ENCODE data around the gene PIGN. TPM values are rescaled to one million over a fixed set of nuclear protein-coding genes. Genes with fewer than 3 reads are reported as not detected.

Gene PIGN
- polyA plus RNA-seq, 1 experiment = 33.7 TPM

DNA sequence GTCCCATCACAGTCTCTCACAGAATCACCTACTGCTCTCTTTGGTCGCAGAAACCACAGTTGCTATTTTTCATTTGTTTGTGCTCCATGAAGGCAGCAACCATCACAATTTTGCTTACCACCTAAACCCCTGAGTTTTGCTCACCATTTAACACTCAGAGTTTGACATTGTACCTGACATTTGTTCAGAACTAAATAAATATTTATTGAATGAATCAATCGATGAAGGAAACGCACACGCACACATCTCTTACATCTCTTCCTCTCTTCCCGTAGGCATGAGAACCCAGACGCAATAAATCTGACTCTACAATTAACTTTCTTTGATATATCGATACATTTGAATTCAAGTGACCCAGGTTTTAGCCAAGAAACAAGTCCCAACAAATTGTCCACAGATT is 188.5 kb downstream of the PIGN start:
- H3K4me3 ChIP-seq (ENCODE audit: low read depth, low read length) = no peak overlapping the region
- TF ChIP-seq, protein P1, sequence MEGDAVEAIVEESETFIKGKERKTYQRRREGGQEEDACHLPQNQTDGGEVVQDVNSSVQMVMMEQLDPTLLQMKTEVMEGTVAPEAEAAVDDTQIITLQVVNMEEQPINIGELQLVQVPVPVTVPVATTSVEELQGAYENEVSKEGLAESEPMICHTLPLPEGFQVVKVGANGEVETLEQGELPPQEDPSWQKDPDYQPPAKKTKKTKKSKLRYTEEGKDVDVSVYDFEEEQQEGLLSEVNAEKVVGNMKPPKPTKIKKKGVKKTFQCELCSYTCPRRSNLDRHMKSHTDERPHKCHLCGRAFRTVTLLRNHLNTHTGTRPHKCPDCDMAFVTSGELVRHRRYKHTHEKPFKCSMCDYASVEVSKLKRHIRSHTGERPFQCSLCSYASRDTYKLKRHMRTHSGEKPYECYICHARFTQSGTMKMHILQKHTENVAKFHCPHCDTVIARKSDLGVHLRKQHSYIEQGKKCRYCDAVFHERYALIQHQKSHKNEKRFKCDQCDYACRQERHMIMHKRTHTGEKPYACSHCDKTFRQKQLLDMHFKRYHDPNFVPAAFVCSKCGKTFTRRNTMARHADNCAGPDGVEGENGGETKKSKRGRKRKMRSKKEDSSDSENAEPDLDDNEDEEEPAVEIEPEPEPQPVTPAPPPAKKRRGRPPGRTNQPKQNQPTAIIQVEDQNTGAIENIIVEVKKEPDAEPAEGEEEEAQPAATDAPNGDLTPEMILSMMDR (IDR thresholded peaks at IDR 0.05; ENCODE audit: low read depth, low read length) = no peak
- H3K9me3 ChIP-seq (ENCODE audit: control insufficient read depth, insufficient read depth, low read length) = peaks cover 7% of the 10 kb centered on the region
- DNase-seq (ENCODE audit: low read depth, low spot score) = no peak
- ChIA-PET CTCF (interaction anchor here (0.7 to 1.0 kb wide), 3 partner anchors 78 to 130 kb away, joined by 3 to 5 read pairs (median 4); no protein-coding TSS in a partner anchor), POLR2A (interaction anchor here (1.4 kb wide), 1 partner anchor 20 kb away, joined by 7 read pairs; no protein-coding TSS in a partner anchor)
- H3K27me3 ChIP-seq (ENCODE audit: control insufficient read depth, insufficient read depth, low read length) = no peaks in the 10 kb centered on the region
- H3K27ac ChIP-seq (ENCODE audit: low read depth, low read length) = no peak overlapping the region

GRCh38 chr18:61995618-61996017 is 191.2 kb downstream of the PIGN start:
- ChIA-PET CTCF (interaction anchor here (1.5 kb wide), 1 partner anchor 94 kb away, joined by 4 read pairs; no protein-coding TSS in a partner anchor), POLR2A (no interaction called here)
- H3K27ac ChIP-seq (ENCODE audit: low read depth, low read length) = no peak overlapping the region
- no peaks in the 10 kb centered on the region for H3K9me3 ChIP-seq (ENCODE audit: control insufficient read depth, insufficient read depth, low read length)
- H3K27me3 ChIP-seq (ENCODE audit: control insufficient read depth, insufficient read depth, low read length) = no peaks in the 10 kb centered on the region
- no peak for DNase-seq (ENCODE audit: low read depth, low spot score)
- TF ChIP-seq, protein P1 (IDR thresholded peaks at IDR 0.05; ENCODE audit: low read depth, low read length) = no peak
- no peak overlapping the region for H3K4me3 ChIP-seq (ENCODE audit: low read depth, low read length)

DNA sequence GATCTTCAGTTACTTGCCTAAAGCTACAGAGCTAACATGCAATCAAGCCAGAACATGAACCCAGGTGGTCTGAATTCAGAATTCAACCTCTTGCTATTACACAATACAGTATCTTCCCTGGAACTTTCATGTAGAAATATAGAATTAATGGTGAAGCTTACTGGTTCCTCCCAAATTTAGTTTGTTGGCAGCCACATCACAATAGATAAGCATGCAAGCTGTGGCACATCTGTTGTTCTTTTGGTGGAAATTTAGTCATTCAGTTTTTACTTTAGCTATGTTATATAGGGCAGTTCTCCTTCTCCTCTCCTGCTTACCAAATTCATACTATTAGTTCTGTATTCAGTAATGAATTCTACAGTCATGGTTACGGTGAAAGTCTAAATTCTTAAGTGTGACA is 193.0 kb downstream of the PIGN start:
- H3K9me3 ChIP-seq (ENCODE audit: control insufficient read depth, insufficient read depth, low read length) = no peaks in the 10 kb centered on the region
- no peak overlapping the region for H3K4me3 ChIP-seq (ENCODE audit: low read depth, low read length)
- ChIA-PET CTCF (interaction anchor here (1.1 to 1.7 kb wide), 2 partner anchors 23 to 412 kb away, joined by 3 to 6 read pairs; no protein-coding TSS in a partner anchor), POLR2A (interaction anchor here (1.0 kb wide), 1 partner anchor 23 kb away, joined by 3 read pairs; no protein-coding TSS in a partner anchor)
- H3K27me3 ChIP-seq (ENCODE audit: control insufficient read depth, insufficient read depth, low read length) = no peaks in the 10 kb centered on the region
- no peak for DNase-seq (ENCODE audit: low read depth, low spot score)
- H3K27ac ChIP-seq (ENCODE audit: low read depth, low read length) = no peak overlapping the region
- TF ChIP-seq, protein P1 (IDR thresholded peaks at IDR 0.05; ENCODE audit: low read depth, low read length) = no peak

DNA sequence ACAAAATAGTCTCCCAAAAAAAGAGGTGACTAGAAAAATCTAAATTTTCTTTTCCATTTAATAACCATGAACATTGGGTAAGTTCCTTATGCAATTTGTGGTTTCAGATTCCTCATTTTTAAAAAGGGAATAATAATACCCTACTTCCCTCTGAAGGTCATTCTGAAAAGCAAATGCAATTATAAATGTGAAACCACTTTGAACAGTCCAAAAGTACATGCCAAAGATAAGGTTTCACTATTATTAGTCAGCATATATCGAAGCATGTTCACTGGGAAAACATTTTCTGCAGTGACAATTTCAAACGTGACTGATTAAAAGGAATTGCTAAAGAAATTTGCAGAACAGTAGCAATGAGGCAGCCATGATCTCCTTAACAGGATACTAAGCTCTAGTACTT is 193.9 kb downstream of the PIGN start:
- Histone ChIP-seq H3K27me3 (ENCODE audit: control insufficient read depth, insufficient read depth, low read length) (no peaks in the 10 kb centered on the region), H3K27ac (ENCODE audit: low read depth, low read length) (peak overlapping the region; percentile 84), H3K9me3 (ENCODE audit: control insufficient read depth, insufficient read depth, low read length) (no peaks in the 10 kb centered on the region), H3K4me3 (ENCODE audit: low read depth, low read length) (no peak overlapping the region)
- DNase-seq (ENCODE audit: low read depth, low spot score) = no peak
- TF ChIP-seq, protein P1 (IDR thresholded peaks at IDR 0.05; ENCODE audit: low read depth, low read length) = no peak
- CTCF ChIA-PET = interaction anchor here (1.1 kb wide), 1 partner anchor 24 kb away, joined by 3 read pairs; no protein-coding TSS in a partner anchor
- POLR2A ChIA-PET = no interaction called here

- ChIA-PET CTCF (no interaction called here), POLR2A (no interaction called here)
- TF ChIP-seq, protein P1 (IDR thresholded peaks at IDR 0.05; ENCODE audit: low read depth, low read length) = no peak
- no peak overlapping the region for H3K4me3 ChIP-seq (ENCODE audit: low read depth, low read length)
- H3K27ac ChIP-seq (ENCODE audit: low read depth, low read length) = peak overlapping the region; percentile 84
- no peaks in the 10 kb centered on the region for H3K9me3 ChIP-seq (ENCODE audit: control insufficient read depth, insufficient read depth, low read length)
- DNase-seq (ENCODE audit: low read depth, low spot score) = no peak
- no peaks in the 10 kb centered on the region for H3K27me3 ChIP-seq (ENCODE audit: control insufficient read depth, insufficient read depth, low read length)
Measured at GRCh38 chr18:61992285-61992684, 194.6 kb downstream of the PIGN start.

Data from AG04450 (cell line).